WTC11 (cell line): ENCODE measurements around the gene THYN1. TPM values are rescaled to one million over a fixed set of nuclear protein-coding genes. Genes with fewer than 3 reads are reported as not detected.

Experiments used
- ATAC-seq: fragments of 200-7000 bp; cut with Tn5 transposase; 2 replicates; pipeline ENCODE4 v1.10.0; 2021; ENCODE audit warnings: mild to moderate bottlenecking, moderate library complexity
- CTCF ChIA-PET: fragments of 300-600 bp; sonication (Branson Sonifier 250); formaldehyde crosslinking; loops from one replicate; lab custom pipeline; 2021; ENCODE audit warnings: antibody characterized with exemption; lab: Charles Lee
- POLR2A ChIA-PET: fragments of 350-600 bp; sonication (Branson Sonifier 250); formaldehyde crosslinking; loops from one replicate; lab custom pipeline; 2021; ENCODE audit warnings: antibody characterized with exemption; lab: Charles Lee
- DNase-seq: peaks from one replicate; pipeline ENCODE4 v3.0.0; 2021; ENCODE audit warnings: low spot score
- H3K27ac Mint-ChIP-seq: 2 replicates; pipeline ENCODE4 v1.8.0; 2021; ENCODE audit warnings: mixed read lengths
- H3K27me3 Mint-ChIP-seq: 2 replicates; pipeline ENCODE4 v1.8.0; 2021; ENCODE audit warnings: low read depth, mild to moderate bottlenecking, moderate library complexity, mixed read lengths
- H3K36me3 Mint-ChIP-seq: 2 replicates; pipeline ENCODE4 v1.8.0; 2021; ENCODE audit warnings: mixed read lengths
- H3K4me1 Mint-ChIP-seq: 2 replicates; pipeline ENCODE4 v1.8.0; 2022; ENCODE audit warnings: mixed read lengths
- H3K4me3 Mint-ChIP-seq: 2 replicates; pipeline ENCODE4 v1.8.0; 2021; ENCODE audit warnings: mild to moderate bottlenecking, moderate library complexity, mixed read lengths
- H3K9me3 Mint-ChIP-seq: 2 replicates; pipeline ENCODE4 v1.8.0; 2021; ENCODE audit warnings: mixed read lengths
- ATF1 ChIP-seq: sonication (generic); formaldehyde crosslinking; IDR thresholded peaks from 2 replicates; pipeline ENCODE4 v1.8.1; 2023; ENCODE audit warnings: mild to moderate bottlenecking, moderate library complexity, missing genetic modification reagents
- ATF2 ChIP-seq: sonication (generic); formaldehyde crosslinking; IDR thresholded peaks from 2 replicates; pipeline ENCODE4 v1.8.1; 2022; ENCODE audit warnings: low read depth, missing genetic modification reagents, borderline replicate concordance
- CBFB ChIP-seq: sonication (generic); formaldehyde crosslinking; IDR thresholded peaks from 2 replicates; pipeline ENCODE4 v1.8.1; 2022; ENCODE audit warnings: mild to moderate bottlenecking, low read depth, missing genetic modification reagents
- E2F5 ChIP-seq: sonication (generic); formaldehyde crosslinking; IDR thresholded peaks from 2 replicates; pipeline ENCODE4 v1.8.1; 2022; ENCODE audit warnings: mild to moderate bottlenecking, moderate library complexity, missing genetic modification reagents
- EMX1 ChIP-seq: fragments of 250-450 bp; sonication (Bioruptor Pico); IDR thresholded peaks from 2 replicates; pipeline ENCODE4 v1.8.0; 2021; ENCODE audit warnings: mild to moderate bottlenecking
- GTF2I ChIP-seq: fragments of 250-450 bp; sonication (Bioruptor Pico); conservative IDR thresholded peaks from 2 replicates; pipeline ENCODE4 v1.4.0; 2021; ENCODE audit warnings: mild to moderate bottlenecking
- JAZF1 ChIP-seq: fragments of 250-450 bp; sonication (Bioruptor Pico); IDR thresholded peaks from 2 replicates; pipeline ENCODE4 v1.9.0; 2021; ENCODE audit warnings: moderate library complexity, mild to moderate bottlenecking, inconsistent platforms
- KAT7 ChIP-seq: sonication (generic); formaldehyde crosslinking; IDR thresholded peaks from 2 replicates; pipeline ENCODE4 v1.8.1; 2023; ENCODE audit warnings: missing genetic modification reagents, mild to moderate bottlenecking, borderline replicate concordance
- NR2C2 ChIP-seq: sonication (generic); formaldehyde crosslinking; IDR thresholded peaks from 2 replicates; pipeline ENCODE4 v1.8.0; 2022; ENCODE audit warnings: mild to moderate bottlenecking, missing genetic modification reagents
- SMAD4 ChIP-seq: sonication (generic); formaldehyde crosslinking; IDR thresholded peaks from 2 replicates; pipeline ENCODE4 v1.8.0; 2022; ENCODE audit warnings: mild to moderate bottlenecking, missing genetic modification reagents
- ZNF317 ChIP-seq: sonication (generic); formaldehyde crosslinking; IDR thresholded peaks from 2 replicates; pipeline ENCODE4 v1.8.1; 2023; ENCODE audit warnings: low read depth, mild to moderate bottlenecking, moderate library complexity, missing genetic modification reagents, borderline replicate concordance
- ZNF532 ChIP-seq: fragments of 250-450 bp; sonication (Bioruptor Pico); IDR thresholded peaks from 2 replicates; pipeline ENCODE4 v1.9.0; 2021; ENCODE audit warnings: mild to moderate bottlenecking, borderline replicate concordance
- ZNF671 ChIP-seq: fragments of 250-450 bp; sonication (Bioruptor Pico); IDR thresholded peaks from 2 replicates; pipeline ENCODE4 v1.8.0; 2021; ENCODE audit warnings: mild to moderate bottlenecking
- ZSCAN18 ChIP-seq: fragments of 250-450 bp; sonication (Bioruptor Pico); IDR thresholded peaks from 2 replicates; pipeline ENCODE4 v2.1.2; 2022; ENCODE audit warnings: mild to moderate bottlenecking, moderate library complexity
- total RNA-seq: library from RNA; stranded (reverse); gene quantifications from 3 replicates; pipeline ENCODE4 v1.2.3, GENCODE V29; 2021
- TF ChIP-seq, protein P1 (sequence below): fragments of 250-450 bp; sonication (Bioruptor Pico); IDR thresholded peaks from 2 replicates; pipeline ENCODE4 v1.9.0; 2021; ENCODE audit warnings: moderate library complexity, mild to moderate bottlenecking, inconsistent platforms, borderline replicate concordance

THYN1 gene
- total RNA-seq, 1 experiment from 2014 or later, result 80.2 TPM

- H3K27me3 Mint-ChIP-seq, result no peaks in the 10 kb centered on the region
- DNase-seq (no peak), ATAC-seq (no peak)
- H3K36me3 Mint-ChIP-seq, result peaks cover 8% of the 10 kb centered on the region
- peaks cover 8% of the 10 kb centered on the region for H3K4me1 Mint-ChIP-seq
- POLR2A ChIA-PET, result no interaction called here
- TF ChIP-seq EMX1 (CRISPR knock-in tag), result no peak
- no peak for TF ChIP-seq SMAD4 (CRISPR knock-in tag)
- TF ChIP-seq NR2C2 (CRISPR knock-in tag), result no peak
- no peak for TF ChIP-seq E2F5 (CRISPR knock-in tag)
- no peak for TF ChIP-seq CBFB (CRISPR knock-in tag)
- TF ChIP-seq ZSCAN18, result no peak
- TF ChIP-seq JAZF1 (CRISPR knock-in tag), result no peak
- TF ChIP-seq ZNF671 (CRISPR knock-in tag), result no peak
- TF ChIP-seq ATF2 (CRISPR knock-in tag), result no peak
- H3K9me3 Mint-ChIP-seq, result no peaks in the 10 kb centered on the region
- no peak overlapping the region for H3K4me3 Mint-ChIP-seq
- no peak overlapping the region for H3K27ac Mint-ChIP-seq
- CTCF ChIA-PET, result interaction anchor here (0.7 kb wide), 2 partner anchors 28 kb away, joined by 3 read pairs; no protein-coding TSS in a partner anchor
Observed at GRCh38 chr11:134233729-134234179, 19.4 kb downstream of the THYN1 start.

DNA sequence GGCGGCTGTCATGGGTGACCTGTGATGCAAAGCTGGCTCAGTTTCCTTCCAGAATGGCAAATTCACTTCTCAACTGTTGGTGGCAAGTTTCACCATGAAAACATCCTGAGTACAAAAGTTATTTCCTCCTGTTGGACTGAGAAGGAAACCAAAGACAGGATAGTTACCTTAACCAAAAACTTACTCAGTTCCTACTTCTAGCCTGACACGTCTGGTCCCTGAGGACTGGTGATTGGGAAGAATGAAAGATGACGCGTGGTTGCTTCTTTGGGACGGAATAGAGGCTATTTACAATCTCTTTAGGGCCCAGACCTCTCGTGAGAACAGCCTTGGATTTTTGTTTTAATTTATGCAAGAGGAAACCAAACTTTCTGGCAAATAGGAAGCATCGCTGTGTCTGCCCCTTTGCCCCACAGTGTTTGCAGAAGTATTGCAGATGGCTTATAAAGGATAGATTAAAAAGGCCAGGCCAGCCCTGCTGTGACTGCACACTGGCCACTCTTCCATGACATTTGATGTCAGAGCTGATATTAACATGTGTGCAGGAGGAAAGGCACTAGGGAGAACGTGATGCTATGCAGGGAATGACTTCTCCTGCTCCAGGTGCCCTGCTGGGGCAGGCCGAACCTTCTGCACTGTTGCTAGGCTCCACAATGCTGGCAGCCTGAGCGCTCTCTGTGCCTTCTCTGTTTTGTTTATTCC is 21.0 kb downstream of the THYN1 start:
- H3K4me3 Mint-ChIP-seq, result no peak overlapping the region
- H3K4me1 Mint-ChIP-seq, result peaks cover 8% of the 10 kb centered on the region
- no peak for ATAC-seq
- POLR2A ChIA-PET, result interaction anchor here (0.7 kb wide), 1 partner anchor 123 kb away, joined by 3 read pairs; no protein-coding TSS in a partner anchor
- TF ChIP-seq ATF1 (no peak), ZNF532 (CRISPR knock-in tag) (no peak)
- TF ChIP-seq, all 79 proteins: peak for 0
- CTCF ChIA-PET, result no interaction called here
- Mint-ChIP-seq H3K9me3 (no peaks in the 10 kb centered on the region), H3K27ac (peak overlapping the region; percentile 67), H3K36me3 (peaks cover 5% of the 10 kb centered on the region; the same call in 1 of the 2 replicates), H3K27me3 (no peaks in the 10 kb centered on the region)
- no peak for DNase-seq

DNA sequence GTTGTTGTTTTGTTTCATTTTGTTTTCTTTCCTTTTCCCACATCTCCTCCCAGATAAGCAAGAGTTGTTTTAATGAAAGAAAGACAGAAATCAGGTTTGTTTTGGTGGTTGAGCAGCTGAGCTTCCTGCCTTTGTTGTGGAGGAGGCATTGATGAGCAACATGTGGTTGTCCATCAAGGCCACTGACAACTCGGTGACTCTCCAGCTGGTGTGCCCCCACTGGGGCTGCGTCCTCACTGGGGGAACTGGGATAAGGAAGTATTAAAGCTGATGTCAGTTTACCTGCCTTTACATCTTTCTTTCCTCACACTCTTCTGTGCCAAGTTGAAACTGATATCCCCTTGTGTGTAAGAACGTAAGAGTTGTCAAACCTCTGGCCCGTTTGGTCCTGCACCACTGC is 22.8 kb downstream of the THYN1 start:
- no peak for ATAC-seq
- Mint-ChIP-seq H3K27ac (0 out of 2 replicates have a peak overlapping the region, but pooled peaks have one; percentile 23), H3K4me3 (no peak overlapping the region), H3K4me1 (peaks cover 20% of the 10 kb centered on the region), H3K36me3 (no peaks in the 10 kb centered on the region), H3K27me3 (peaks cover 8% of the 10 kb centered on the region), H3K9me3 (no peaks in the 10 kb centered on the region)
- ChIA-PET CTCF (no interaction called here), POLR2A (no interaction called here)
- no peak for TF ChIP-seq ZNF317 (CRISPR knock-in tag)
- TF ChIP-seq, protein P1, sequence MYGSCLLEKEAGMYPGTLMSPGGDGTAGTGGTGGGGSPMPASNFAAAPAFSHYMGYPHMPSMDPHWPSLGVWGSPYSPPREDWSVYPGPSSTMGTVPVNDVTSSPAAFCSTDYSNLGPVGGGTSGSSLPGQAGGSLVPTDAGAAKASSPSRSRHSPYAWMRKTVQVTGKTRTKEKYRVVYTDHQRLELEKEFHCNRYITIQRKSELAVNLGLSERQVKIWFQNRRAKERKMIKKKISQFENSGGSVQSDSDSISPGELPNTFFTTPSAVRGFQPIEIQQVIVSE (CRISPR knock-in tag), result no peak
- no peak for TF ChIP-seq KAT7 (CRISPR knock-in tag)
- no peak for TF ChIP-seq ZNF671 (CRISPR knock-in tag)
- TF ChIP-seq GTF2I (CRISPR knock-in tag), result no peak
- no peak for DNase-seq
